ENCODE results near the gene URM1.

DNA sequence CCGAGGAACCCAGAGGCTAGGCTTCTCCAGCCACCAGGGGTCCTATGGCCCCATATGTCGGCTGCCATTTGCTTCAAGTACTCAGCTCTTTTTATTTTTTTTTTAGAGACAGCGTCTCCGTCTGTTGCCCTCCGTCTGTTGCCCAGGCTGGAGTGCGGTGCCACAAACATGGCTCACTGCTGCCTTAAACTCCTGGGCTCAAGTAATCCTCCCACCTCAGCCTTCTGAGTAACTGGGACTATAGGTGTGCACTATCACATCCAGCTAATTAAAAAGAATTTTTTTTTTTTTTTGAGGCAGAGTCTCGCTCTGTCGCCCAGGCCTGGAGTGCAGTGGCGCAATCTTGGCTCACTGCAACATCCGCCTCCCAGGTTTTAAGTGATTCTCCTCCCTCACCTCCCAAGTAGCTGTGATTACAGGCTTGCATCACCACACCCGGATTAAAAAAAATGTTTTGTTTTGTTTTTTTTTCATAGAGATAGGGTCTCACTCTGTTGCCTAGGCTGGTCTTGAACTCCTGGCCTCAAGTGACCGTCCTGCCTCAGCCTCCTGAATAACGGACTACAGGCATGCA is 58.4 kb downstream of the URM1 start:
- TF ChIP-seq POLR2A (IDR thresholded peaks at IDR 0.05): no peak
- no peak for TF ChIP-seq POLR2AphosphoS5 (IDR thresholded peaks at IDR 0.05)

Data from transverse colon (tissue), 3 donors.